Peyer's patch (tissue), 4 donors: ENCODE data around the gene ITIH4. TPM values are rescaled to one million over a fixed set of nuclear protein-coding genes. Genes with fewer than 3 reads are reported as not detected.
"Not testable (repeated sequence)": the region's sequence is repeated elsewhere in the genome, so short reads cannot be mapped to it uniquely, and the experiment has no call there.

Experiments
- DNase-seq, 3 donors: peaks; one replicate each; pipeline ENCODE4 v3.0.0-alpha.2; 2017 to 2019
- H3K27ac ChIP-seq, 4 donors: fragments of 200-600 bp; sonication (generic); one replicate each; pipeline ENCODE4 v1.5.1; 2016 to 2019
- H3K27me3 ChIP-seq, 2 donors: fragments of 200-600 bp; sonication (generic); one replicate each; pipeline ENCODE4 v1.5.1; 2019
- H3K36me3 ChIP-seq, 3 donors: fragments of 200-600 bp; sonication (generic); one replicate each; pipeline ENCODE4 v1.5.1; 2016 to 2019
- H3K4me1 ChIP-seq, 4 donors: fragments of 200-600 bp; sonication (generic); one replicate each; pipeline ENCODE4 v1.5.1; 2016 to 2019
- H3K4me3 ChIP-seq, 4 donors: fragments of 200-600 bp; sonication (generic); 1 replicate in 3 of 4; 2 replicates in 1 of 4; pipeline ENCODE4 v1.5.1; 2016 to 2019; ENCODE audit warnings: mild to moderate bottlenecking in 1 of 4
- H3K9me3 ChIP-seq, 4 donors: fragments of 200-600 bp; sonication (generic); one replicate each; pipeline ENCODE4 v1.5.1; 2016 to 2019; ENCODE audit warnings: mild to moderate bottlenecking in 1 of 4
- POLR2A ChIP-seq, 2 donors: fragments of 450-650 bp; IDR thresholded peaks; one replicate each; pipeline ENCODE4 v1.5.1; 2017; ENCODE audit warnings: antibody characterized with exemption in 2 of 2, mild to moderate bottlenecking in 2 of 2, moderate library complexity in 2 of 2
- total RNA-seq, 4 donors: library from RNA; depleted of rRNA; stranded (reverse); fragments of >200 nt; gene quantifications; one replicate each; pipeline ENCODE4 v1.1.0, GENCODE V29; 2016
- TF ChIP-seq, protein P1 (sequence below), 6 experiments: fragments of 450-650 bp in 4 of 6; fragments of 200-600 bp in 2 of 6; sonication (generic) in 1 of 6; IDR thresholded peaks; one replicate each; pipeline ENCODE4 v1.5.1; 2017 to 2019; ENCODE audit warnings: antibody characterized with exemption in 6 of 6, mild to moderate bottlenecking in 3 of 6, moderate library complexity in 1 of 6

ITIH4 gene
- total RNA-seq, 4 donors from 2014 or later, result 1.1 to 19.8 (median 1.9) TPM

DNA sequence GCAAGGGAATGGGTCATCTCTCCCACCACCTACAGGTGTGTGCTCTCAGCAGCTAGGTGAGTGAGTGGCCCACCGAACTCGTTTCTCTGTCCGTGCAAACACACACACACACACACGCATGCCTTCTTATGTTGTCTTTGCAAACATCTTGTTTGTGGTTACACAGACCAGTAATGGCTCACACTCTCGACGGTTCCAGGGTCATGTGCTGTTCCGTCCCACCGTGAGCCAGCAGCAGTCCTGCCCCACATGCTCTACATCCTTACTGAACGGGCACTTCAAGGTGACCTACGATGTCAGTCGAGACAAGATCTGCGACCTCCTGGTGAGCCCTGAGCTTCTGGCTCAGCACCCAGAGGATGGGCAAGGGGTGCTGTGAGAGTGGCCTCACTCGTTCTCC lies 48.7 kb downstream of the ITIH4 start:
- Histone ChIP-seq H3K4me1 (no peaks in the 10 kb centered on the region), H3K4me3 (no peak overlapping the region), H3K36me3 (no peaks in the 10 kb centered on the region), H3K27ac (no peak overlapping the region), H3K9me3 (no peaks in the 10 kb centered on the region), H3K27me3 (no peaks in the 10 kb centered on the region)
- TF ChIP-seq, protein P1, sequence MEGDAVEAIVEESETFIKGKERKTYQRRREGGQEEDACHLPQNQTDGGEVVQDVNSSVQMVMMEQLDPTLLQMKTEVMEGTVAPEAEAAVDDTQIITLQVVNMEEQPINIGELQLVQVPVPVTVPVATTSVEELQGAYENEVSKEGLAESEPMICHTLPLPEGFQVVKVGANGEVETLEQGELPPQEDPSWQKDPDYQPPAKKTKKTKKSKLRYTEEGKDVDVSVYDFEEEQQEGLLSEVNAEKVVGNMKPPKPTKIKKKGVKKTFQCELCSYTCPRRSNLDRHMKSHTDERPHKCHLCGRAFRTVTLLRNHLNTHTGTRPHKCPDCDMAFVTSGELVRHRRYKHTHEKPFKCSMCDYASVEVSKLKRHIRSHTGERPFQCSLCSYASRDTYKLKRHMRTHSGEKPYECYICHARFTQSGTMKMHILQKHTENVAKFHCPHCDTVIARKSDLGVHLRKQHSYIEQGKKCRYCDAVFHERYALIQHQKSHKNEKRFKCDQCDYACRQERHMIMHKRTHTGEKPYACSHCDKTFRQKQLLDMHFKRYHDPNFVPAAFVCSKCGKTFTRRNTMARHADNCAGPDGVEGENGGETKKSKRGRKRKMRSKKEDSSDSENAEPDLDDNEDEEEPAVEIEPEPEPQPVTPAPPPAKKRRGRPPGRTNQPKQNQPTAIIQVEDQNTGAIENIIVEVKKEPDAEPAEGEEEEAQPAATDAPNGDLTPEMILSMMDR (IDR thresholded peaks at IDR 0.05), result no peak
- no peak for TF ChIP-seq POLR2A (IDR thresholded peaks at IDR 0.05)
- peak in 1 of 3 donors; percentile 23 for DNase-seq

DNA sequence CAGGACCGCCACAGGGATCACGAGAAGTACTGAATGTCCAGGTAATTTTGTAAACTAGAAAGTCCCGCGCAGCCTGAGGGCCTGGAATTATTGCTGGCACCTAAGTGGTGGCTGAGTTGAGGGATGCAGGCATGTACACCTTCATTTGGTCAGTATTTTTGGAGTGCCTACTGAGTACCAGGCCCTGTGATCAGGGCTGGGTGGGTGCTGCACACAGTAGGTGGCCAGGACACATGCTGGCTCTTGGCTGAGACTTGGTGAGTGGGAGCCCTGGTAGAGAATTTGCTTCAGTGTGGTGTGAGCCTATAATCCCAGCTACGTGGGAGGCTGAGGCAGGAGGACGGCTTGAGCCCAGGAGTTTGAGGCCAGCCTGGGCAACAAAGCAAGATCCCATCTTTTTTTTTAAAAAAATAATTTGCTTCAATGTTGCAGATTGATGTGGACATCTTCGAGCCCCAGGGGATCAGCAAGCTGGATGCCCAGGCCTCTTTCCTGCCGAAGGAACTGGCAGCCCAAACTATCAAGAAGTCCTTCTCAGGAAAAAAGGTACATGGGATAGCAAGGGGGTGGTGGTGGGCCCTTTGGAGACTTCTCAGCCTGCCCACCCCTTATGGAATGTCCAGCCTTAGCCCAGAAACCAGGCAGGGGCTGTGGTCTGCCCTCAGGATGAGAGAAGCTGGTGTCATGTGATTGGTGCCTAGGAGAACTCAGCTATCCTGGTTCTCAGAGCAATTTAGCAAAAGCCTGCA lies 50.5 kb downstream of the ITIH4 start:
- H3K4me1 ChIP-seq, result no peaks in the 10 kb centered on the region
- H3K27ac ChIP-seq, result no peak overlapping the region
- H3K36me3 ChIP-seq, result no peaks in the 10 kb centered on the region
- no peak overlapping the region for H3K4me3 ChIP-seq
- no peak for TF ChIP-seq POLR2A (IDR thresholded peaks at IDR 0.05)
- DNase-seq, result peak in 1 of 3 donors; percentile 21
- H3K9me3 ChIP-seq, result no peaks in the 10 kb centered on the region
- H3K27me3 ChIP-seq, result no peaks in the 10 kb centered on the region

DNA sequence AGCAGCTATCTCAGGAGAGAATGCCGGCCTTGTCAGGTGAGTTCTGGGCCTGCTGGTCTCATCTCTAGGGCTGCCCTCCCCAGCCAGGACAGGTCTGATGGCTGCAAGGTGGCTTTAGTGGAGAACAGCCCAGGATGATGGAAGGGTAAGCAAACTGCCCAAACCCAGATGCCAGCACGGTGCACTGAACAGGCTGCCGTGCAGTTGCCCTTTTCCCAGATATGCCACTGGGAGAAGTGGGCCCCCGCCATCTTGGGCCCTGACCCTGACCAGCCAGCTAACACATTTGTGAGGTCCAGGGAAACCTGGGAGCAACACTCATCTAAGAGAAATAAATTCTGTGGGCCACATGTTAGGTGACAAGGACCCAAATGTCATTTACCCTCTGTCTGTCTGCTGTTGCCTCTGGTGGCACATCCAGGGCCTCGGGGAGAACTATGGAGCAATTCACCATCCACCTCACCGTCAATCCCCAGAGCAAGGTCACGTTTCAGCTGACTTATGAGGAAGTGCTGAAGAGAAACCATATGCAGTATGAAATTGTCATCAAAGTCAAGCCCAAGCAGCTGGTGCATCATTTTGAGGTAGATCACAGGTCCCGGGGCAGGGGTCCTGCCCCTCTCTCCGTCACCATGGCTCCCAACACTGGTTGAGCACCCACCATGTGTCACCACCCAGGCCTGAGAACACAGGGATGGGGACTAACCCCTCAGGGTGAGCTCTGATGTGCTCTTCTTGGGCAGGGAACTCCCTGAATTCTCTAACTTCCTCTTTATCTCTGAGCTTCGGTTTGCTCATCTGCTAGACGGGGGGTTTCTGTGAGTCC lies 51.2 kb downstream of the ITIH4 start:
- Histone ChIP-seq H3K27me3 (no peaks in the 10 kb centered on the region), H3K27ac (no peak overlapping the region), H3K4me3 (no peak overlapping the region), H3K36me3 (no peaks in the 10 kb centered on the region), H3K9me3 (no peaks in the 10 kb centered on the region), H3K4me1 (no peaks in the 10 kb centered on the region)
- peak in 2 of 3 donors; percentile 19 to 42 for DNase-seq
- no peak for TF ChIP-seq POLR2A (IDR thresholded peaks at IDR 0.05)
- TF ChIP-seq, protein P1 (IDR thresholded peaks at IDR 0.05), result no peak

DNA sequence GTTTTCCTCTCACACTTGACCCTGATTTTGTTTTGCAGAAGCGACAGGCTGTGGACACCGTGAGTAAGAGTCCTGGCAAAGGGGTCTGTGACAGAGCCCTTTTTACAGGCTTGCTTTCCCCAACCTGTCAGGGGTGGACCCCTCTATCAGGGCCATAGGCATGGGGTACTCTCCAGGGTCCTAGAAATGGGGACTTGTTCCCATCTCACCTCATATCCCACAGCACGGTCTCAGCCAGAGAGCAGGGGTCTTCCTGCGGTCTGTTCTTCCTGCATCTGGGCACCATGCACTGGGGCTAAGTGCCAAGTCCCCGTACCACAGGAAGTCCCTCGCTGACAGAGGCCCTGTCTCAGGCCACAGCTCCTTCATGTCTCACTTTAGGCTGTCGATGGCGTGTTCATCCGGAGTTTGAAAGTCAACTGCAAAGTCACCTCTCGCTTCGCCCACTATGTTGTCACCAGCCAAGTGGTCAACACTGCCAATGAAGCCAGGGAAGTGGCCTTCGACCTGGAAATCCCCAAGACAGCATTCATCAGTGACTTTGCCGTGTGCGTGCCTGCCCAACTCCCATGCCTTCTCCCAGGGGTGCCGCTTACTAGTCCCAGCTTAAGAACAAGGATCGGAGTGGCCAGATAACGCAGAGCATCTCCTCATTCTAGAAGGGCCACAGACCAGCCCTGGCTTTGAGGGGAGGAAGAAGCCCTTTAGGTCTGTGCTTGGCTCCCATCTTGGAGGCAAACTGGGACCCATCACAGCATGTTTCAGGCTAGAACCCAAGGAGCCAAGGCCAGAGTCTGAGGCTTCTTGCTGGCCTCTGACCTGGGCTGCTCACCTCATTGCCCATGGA lies 52.3 kb downstream of the ITIH4 start:
- DNase-seq, result peak in 1 of 3 donors; percentile 35
- no peaks in the 10 kb centered on the region for H3K36me3 ChIP-seq
- TF ChIP-seq, protein P1 (IDR thresholded peaks at IDR 0.05), result no peak
- no peak for TF ChIP-seq POLR2A (IDR thresholded peaks at IDR 0.05)
- H3K9me3 ChIP-seq, result no peaks in the 10 kb centered on the region
- H3K4me1 ChIP-seq, result no peaks in the 10 kb centered on the region
- no peak overlapping the region for H3K27ac ChIP-seq
- H3K4me3 ChIP-seq, result no peak overlapping the region
- no peaks in the 10 kb centered on the region for H3K27me3 ChIP-seq

DNA sequence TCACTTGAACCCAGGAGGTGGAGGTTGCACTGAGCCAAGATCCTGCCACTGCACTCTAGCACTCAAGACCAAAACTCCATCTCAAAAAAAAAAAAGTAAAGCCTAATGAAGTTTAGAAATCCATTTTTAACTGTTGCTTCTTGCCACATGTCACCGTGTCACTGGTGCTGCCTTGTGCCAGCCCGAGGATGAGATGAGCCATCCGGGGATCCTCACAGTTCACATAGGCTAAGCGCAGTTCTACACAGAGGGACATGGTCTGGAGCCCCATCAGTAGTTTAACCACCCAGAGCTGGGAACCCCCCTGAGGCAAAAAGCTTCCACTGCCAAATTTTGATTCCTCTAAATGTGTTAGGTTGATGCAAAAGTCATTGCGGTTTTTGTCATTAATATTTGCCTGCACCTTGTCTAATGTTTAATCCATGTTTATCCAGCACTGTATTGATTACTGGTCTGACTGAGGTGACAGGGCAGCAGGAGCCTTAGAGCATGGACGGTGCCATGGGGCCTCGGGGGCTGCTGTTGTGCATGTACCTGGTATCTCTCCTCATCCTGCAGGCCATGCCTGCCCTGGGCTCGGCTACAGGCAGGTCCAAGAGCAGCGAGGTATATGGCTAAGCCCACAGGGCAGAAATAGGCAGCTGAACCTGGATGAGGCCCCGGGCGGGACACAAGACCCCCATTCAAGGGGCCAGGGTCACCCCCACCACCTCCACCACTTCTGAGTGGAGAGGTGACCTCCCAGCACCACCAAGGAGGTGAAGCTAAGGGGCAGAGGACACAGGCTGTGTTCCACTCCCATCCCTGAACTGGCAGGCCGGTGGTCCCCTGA lies 53.1 kb downstream of the ITIH4 start, which contains the start of gene ITIH1:
TSS of gene ITIH1 (plus strand) at position 473 of the 832 bp plus-strand sequence. CDS start at position 490, 17 bp downstream.
- no peak for DNase-seq
- TF ChIP-seq POLR2A (IDR thresholded peaks at IDR 0.05), result no peak
- TF ChIP-seq, protein P1 (IDR thresholded peaks at IDR 0.05), result no peak
- H3K9me3 ChIP-seq, result no peaks in the 10 kb centered on the region
- no peaks in the 10 kb centered on the region for H3K27me3 ChIP-seq
- H3K36me3 ChIP-seq, result no peaks in the 10 kb centered on the region
- H3K4me1 ChIP-seq, result no peaks in the 10 kb centered on the region
- H3K27ac ChIP-seq, result no peak within 1 kb of the TSS
- no peak within 1 kb of the TSS for H3K4me3 ChIP-seq

DNA sequence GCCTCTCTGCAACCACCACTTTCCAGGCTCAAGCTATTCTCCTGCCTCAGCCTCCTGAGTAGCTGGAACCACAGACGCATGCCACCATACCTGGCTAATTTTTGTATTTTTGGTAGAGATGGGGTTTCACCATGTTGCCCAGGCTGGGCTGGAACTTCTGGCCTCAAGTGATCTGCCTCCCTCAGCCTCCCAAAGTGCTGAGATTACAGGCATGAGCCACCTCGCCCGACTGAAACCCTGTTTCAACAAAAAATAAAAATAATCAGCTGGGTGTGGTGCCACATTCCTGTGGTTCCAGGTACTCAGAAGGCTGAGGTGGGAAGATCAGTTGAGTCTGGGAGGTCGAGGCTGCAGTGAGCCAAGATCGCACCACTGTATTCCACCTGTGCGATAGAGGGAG lies 54.0 kb downstream of the ITIH4 start:
- not testable (repeated sequence) for DNase-seq, H3K27me3 ChIP-seq, H3K4me1 ChIP-seq, H3K36me3 ChIP-seq, H3K27ac ChIP-seq, H3K4me3 ChIP-seq, H3K9me3 ChIP-seq
